ENCODE measurements around the gene VEPH1. TPM values are rescaled to one million over a fixed set of nuclear protein-coding genes. Genes with fewer than 3 reads are reported as not detected.

VEPH1 gene
- total and polyA plus RNA-seq, 2 experiments from 2014 or later, result 36.8 to 44.0 TPM

GRCh38 chr3:157239082-157239704 is 264.0 kb downstream of the VEPH1 start:
- no peak overlapping the region for H3K27ac ChIP-seq
- H3K4me1 ChIP-seq (ENCODE audit: insufficient read depth), result peaks cover 9% of the 10 kb centered on the region; the same call in 1 of the 2 replicates
- H3K4me3 ChIP-seq, result no peak overlapping the region
- no peaks in the 10 kb centered on the region for H3K79me2 ChIP-seq (ENCODE audit: insufficient read depth)
- peak; percentile 73 for DNase-seq
- TF ChIP-seq EZH2phosphoT487 (IDR thresholded peaks at IDR 0.05; ENCODE audit: insufficient read depth, low read depth) (no peak), EZH2 (IDR thresholded peaks at IDR 0.05; ENCODE audit: insufficient read depth, poor library complexity, severe bottlenecking) (no peak)
- H3K4me2 ChIP-seq (ENCODE audit: unreplicated experiment), result no peak overlapping the region
- no peaks in the 10 kb centered on the region for H3K27me3 ChIP-seq (replicated peaks; ENCODE audit: insufficient read depth)
- 36 to 41% methylated on average over 5 of the region's 5 CpGs for WGBS, 2 experiments (ENCODE audit: low coverage in 1 of 2, low lambda C conversion rate in 2 of 2, missing lambda C conversion rate in 2 of 2)
- no peaks in the 10 kb centered on the region for H4K20me1 ChIP-seq (ENCODE audit: insufficient read depth)
- H3F3A ChIP-seq (ENCODE audit: insufficient read depth), result no peaks in the 10 kb centered on the region
- H3K9me3 ChIP-seq (ENCODE audit: low read depth), result no peaks in the 10 kb centered on the region
- in situ Hi-C loops (cut with MboI), result no loop called here
- 0 out of 2 replicates have a peak overlapping the region, but pooled peaks have one; percentile 6 for H2AFZ ChIP-seq
- H3K9me2 ChIP-seq (ENCODE audit: insufficient read depth), result no peaks in the 10 kb centered on the region
- H3K9ac ChIP-seq, result no peak overlapping the region
- no peaks in the 10 kb centered on the region for H3K36me3 ChIP-seq (ENCODE audit: low read depth)

- H3F3A ChIP-seq (ENCODE audit: insufficient read depth), result no peaks in the 10 kb centered on the region
- no peaks in the 10 kb centered on the region for H4K20me1 ChIP-seq (ENCODE audit: insufficient read depth)
- 95 to 100% methylated on average over 1 of the region's 1 CpG for WGBS, 2 experiments (ENCODE audit: low coverage in 1 of 2, low lambda C conversion rate in 2 of 2, missing lambda C conversion rate in 2 of 2)
- H3K4me3 ChIP-seq, result no peak overlapping the region
- in situ Hi-C loops (cut with MboI), result no loop called here
- TF ChIP-seq EZH2 (IDR thresholded peaks at IDR 0.05; ENCODE audit: insufficient read depth, poor library complexity, severe bottlenecking), result no peak
- TF ChIP-seq EZH2phosphoT487 (IDR thresholded peaks at IDR 0.05; ENCODE audit: insufficient read depth, low read depth), result no peak
- H3K4me2 ChIP-seq (ENCODE audit: unreplicated experiment), result no peak overlapping the region
- no peaks in the 10 kb centered on the region for H3K9me3 ChIP-seq (ENCODE audit: low read depth)
- no peaks in the 10 kb centered on the region for H3K79me2 ChIP-seq (ENCODE audit: insufficient read depth)
- H2AFZ ChIP-seq, result no peak overlapping the region
- H3K9me2 ChIP-seq (ENCODE audit: insufficient read depth), result no peaks in the 10 kb centered on the region
- DNase-seq, result no peak
- H3K27me3 ChIP-seq (replicated peaks; ENCODE audit: insufficient read depth), result no peaks in the 10 kb centered on the region
- H3K27ac ChIP-seq, result no peak overlapping the region
- H3K36me3 ChIP-seq (ENCODE audit: low read depth), result no peaks in the 10 kb centered on the region
- H3K9ac ChIP-seq, result no peak overlapping the region
- peaks cover 9% of the 10 kb centered on the region; the same call in 1 of the 2 replicates for H3K4me1 ChIP-seq (ENCODE audit: insufficient read depth)
Measured at GRCh38 chr3:157238457-157238856, 264.8 kb downstream of the VEPH1 start.

- no peak overlapping the region for H3K27ac ChIP-seq
Measured at GRCh38 chr3:157237886-157238285, 265.3 kb downstream of the VEPH1 start.

DNA sequence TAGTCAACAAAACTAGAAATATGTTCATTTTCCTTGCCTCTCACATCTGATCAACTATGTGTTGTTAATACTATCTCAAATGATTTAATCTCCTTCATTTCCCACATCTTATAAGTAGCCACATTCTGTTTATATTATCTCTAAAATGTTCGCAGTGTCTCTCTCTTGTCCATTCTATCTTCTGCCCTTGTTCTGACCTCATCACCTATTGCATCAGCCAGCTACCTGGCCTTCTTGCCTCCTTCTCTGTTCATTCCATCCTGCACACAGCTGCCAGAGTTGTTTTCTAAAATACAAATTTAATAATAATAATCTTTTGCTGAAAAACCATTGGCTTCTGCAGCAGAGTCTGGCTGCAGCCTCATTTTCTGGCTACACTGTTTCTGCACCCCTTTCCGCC is 267.9 kb downstream of the VEPH1 start:
- H3K4me3 ChIP-seq, result no peak overlapping the region
- WGBS, 2 experiments (ENCODE audit: low coverage in 1 of 2, low lambda C conversion rate in 2 of 2, missing lambda C conversion rate in 2 of 2), result 96 to 100% methylated on average over 2 of the region's 2 CpGs
- H3F3A ChIP-seq (ENCODE audit: insufficient read depth), result peaks cover 17% of the 10 kb centered on the region
- TF ChIP-seq EZH2phosphoT487 (IDR thresholded peaks at IDR 0.05; ENCODE audit: insufficient read depth, low read depth) (no peak), EZH2 (IDR thresholded peaks at IDR 0.05; ENCODE audit: insufficient read depth, poor library complexity, severe bottlenecking) (no peak)
- peaks cover 21% of the 10 kb centered on the region for H3K4me1 ChIP-seq (ENCODE audit: insufficient read depth)
- H3K79me2 ChIP-seq (ENCODE audit: insufficient read depth), result no peaks in the 10 kb centered on the region
- H3K27me3 ChIP-seq (replicated peaks; ENCODE audit: insufficient read depth), result no peaks in the 10 kb centered on the region
- no peaks in the 10 kb centered on the region for H3K9me3 ChIP-seq (ENCODE audit: low read depth)
- H2AFZ ChIP-seq, result no peak overlapping the region
- no peaks in the 10 kb centered on the region for H3K36me3 ChIP-seq (ENCODE audit: low read depth)
- H3K9ac ChIP-seq, result no peak overlapping the region
- no peak for DNase-seq
- no peak overlapping the region for H3K27ac ChIP-seq
- in situ Hi-C loops (cut with MboI), result no loop called here
- no peaks in the 10 kb centered on the region for H4K20me1 ChIP-seq (ENCODE audit: insufficient read depth)
- H3K9me2 ChIP-seq (ENCODE audit: insufficient read depth), result no peaks in the 10 kb centered on the region
- H3K4me2 ChIP-seq (ENCODE audit: unreplicated experiment), result no peak overlapping the region

More at GRCh38 chr3:157237886-157238285, 265.3 kb downstream of the VEPH1 start:
- TF ChIP-seq EZH2phosphoT487 (IDR thresholded peaks at IDR 0.05; ENCODE audit: insufficient read depth, low read depth), result no peak
- TF ChIP-seq EZH2 (IDR thresholded peaks at IDR 0.05; ENCODE audit: insufficient read depth, poor library complexity, severe bottlenecking), result no peak
- DNase-seq, result no peak
- Histone ChIP-seq H4K20me1 (ENCODE audit: insufficient read depth) (no peaks in the 10 kb centered on the region), H3K9me3 (ENCODE audit: low read depth) (no peaks in the 10 kb centered on the region), H3K9me2 (ENCODE audit: insufficient read depth) (no peaks in the 10 kb centered on the region), H3K4me1 (ENCODE audit: insufficient read depth) (peaks cover 9% of the 10 kb centered on the region; the same call in 1 of the 2 replicates), H2AFZ (no peak overlapping the region), H3K4me3 (no peak overlapping the region), H3K4me2 (ENCODE audit: unreplicated experiment) (no peak overlapping the region), H3F3A (ENCODE audit: insufficient read depth) (no peaks in the 10 kb centered on the region), H3K36me3 (ENCODE audit: low read depth) (no peaks in the 10 kb centered on the region), H3K27me3 (replicated peaks; ENCODE audit: insufficient read depth) (no peaks in the 10 kb centered on the region), H3K79me2 (ENCODE audit: insufficient read depth) (no peaks in the 10 kb centered on the region), H3K9ac (no peak overlapping the region)
- in situ Hi-C loops (cut with MboI), result no loop called here
- 88 to 98% methylated on average over 3 of the region's 3 CpGs for WGBS, 2 experiments (ENCODE audit: low coverage in 1 of 2, low lambda C conversion rate in 2 of 2, missing lambda C conversion rate in 2 of 2)

Data from GM23248 (cell line).